HG03135 (cell line): ENCODE results near the gene CFAP53.

Experiments
- ATAC-seq: cut with Tn5 transposase; IDR thresholded peaks from one replicate; pipeline ENCODE4 v1.9.1; 2021; ENCODE audit warnings: mild to moderate bottlenecking, moderate library complexity; ENCODE audit not compliant: unreplicated experiment

CFAP53 gene

DNA sequence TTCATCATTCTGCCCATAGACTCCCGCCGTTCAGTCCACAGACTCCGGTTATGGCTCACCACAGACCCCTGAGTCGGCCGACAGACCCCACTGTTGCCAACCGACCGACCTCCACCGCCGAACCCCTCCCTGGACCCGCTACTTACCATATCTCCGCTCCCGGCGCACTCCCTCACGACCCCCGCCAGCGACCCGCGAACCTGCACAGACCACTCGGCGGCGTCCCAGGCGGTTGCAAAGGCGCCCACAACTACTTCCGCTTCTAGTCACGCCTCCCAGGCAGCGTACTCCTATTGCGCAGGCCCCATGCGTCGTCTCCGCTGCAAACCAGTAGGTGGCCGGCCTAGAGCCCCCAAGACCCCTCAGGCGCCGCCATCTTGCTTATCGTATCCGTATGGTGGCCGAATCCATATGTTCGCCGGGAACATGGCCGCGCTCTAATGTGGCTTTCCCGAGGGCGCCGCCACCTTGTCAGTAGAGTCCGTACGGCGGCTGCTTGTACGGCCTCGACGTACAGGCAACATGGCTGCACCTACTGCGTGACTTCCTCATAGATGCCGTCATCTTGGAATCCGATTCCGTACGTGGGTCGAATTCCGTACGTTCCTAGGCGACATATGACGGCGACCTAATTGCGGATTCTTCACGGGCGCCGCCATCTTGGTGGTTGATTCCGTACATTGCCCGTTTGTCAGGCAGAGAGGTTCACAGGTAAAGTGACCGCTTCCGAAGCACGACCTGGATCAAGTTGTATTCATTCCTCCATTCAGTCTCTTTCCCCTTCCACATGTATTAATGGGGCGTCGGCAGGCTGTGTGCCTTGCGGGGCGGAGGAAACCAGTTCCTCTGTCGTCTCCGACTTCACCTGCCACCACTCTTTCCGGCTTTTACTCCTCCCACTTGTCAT is 21.4 kb upstream of the CFAP53 start, which contains the start of gene CXXC1:
TSS of gene CXXC1 (minus strand) at position 252 of the 907 bp plus-strand sequence. CDS start at position 149, 103 bp downstream.
- peak; percentile 85 for ATAC-seq

DNA sequence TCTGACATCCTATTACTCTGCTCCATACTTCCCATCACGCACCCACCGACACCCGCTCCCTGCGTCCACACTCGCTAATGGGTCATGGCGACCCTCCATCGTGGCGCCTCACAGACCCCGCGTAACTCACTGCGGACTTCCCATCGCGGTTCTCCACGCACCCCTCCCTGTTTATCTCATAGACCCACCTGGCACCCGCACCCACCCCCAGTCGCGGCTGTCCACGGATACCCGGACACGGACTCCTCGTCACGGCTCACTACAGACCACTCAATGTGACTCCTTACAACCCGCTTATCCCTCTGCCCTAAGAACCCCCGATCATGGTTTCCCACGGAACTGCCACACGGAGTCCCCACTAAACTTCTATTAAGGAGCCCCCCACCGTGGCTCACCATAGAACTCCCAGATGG is 20.7 kb upstream of the CFAP53 start:
- no peak for ATAC-seq

GRCh38 chr18:50286391-50287027 is 20.2 kb upstream of the CFAP53 start:
- ATAC-seq: no peak

DNA sequence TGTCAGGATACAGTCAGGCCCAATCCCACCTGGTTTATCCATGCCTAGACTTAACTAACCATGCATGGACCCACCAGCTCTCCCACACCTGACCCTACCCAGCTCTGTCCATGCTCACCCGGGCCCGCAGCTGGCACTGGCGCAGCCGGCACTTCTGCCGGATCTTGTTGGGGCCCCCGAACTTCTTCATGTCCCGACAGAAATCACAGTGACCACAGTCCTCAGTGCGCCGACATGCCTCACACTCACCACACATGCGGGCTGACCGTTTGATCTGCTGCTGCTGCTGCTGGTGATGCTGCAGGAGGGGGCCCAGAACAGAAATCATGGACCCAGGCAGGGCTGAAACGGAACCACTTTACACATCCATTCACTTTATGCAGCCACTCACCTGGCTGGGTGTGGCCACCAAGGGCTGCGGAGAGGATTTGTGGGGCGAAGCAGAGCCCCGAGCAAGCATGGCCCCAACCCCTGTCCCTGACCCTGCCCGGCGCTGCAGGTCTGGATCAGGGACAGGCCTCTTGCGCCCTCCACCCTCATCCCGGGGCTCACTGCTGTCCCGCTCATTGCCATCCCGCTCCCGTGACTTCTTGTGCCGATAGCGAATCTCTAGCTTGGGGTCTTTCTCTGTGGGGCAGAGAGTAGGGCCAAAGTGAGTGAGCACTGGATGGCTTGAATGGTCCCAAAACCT is 19.5 kb upstream of the CFAP53 start:
- no peak for ATAC-seq

- ATAC-seq: no peak
Observed at GRCh38 chr18:50285071-50285470, 18.8 kb upstream of the CFAP53 start.

- no peak for ATAC-seq
Observed at GRCh38 chr18:50284255-50284885, 18.1 kb upstream of the CFAP53 start.

DNA sequence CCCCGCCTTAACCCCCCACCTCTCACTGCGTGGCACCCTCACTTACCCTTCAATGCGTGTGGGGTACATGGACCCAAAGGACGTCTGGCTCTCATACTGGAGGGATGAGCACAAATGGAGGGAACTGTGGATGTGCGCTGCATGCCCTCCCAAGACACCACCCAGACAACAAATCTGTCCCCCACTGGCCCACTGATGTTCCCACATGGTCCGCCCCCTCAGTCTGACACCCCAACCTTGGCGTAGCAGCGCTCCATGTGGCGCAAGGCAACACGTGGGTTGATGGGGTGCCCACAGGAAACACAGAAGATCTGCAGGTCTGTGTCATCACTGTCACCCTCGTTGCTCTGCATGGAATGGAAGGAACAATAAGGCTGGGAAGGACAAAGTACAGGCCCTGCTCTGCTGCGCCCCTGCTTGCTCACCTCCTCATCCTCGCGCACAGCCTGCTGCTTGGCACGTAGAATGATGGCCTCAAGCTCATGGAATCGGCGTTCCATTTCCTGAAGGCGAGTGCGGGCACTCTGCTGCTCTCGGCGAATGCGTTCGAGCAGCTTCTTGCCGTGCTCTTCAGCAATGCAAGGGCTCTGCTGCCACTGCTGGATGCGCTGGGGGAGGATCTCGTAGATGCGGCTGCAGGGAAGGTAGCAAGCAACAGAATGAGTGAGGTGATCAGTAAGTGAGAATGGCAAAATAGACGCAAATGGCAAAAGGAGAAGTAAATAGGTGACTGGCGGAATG is 17.3 kb upstream of the CFAP53 start:
- no peak for ATAC-seq

DNA sequence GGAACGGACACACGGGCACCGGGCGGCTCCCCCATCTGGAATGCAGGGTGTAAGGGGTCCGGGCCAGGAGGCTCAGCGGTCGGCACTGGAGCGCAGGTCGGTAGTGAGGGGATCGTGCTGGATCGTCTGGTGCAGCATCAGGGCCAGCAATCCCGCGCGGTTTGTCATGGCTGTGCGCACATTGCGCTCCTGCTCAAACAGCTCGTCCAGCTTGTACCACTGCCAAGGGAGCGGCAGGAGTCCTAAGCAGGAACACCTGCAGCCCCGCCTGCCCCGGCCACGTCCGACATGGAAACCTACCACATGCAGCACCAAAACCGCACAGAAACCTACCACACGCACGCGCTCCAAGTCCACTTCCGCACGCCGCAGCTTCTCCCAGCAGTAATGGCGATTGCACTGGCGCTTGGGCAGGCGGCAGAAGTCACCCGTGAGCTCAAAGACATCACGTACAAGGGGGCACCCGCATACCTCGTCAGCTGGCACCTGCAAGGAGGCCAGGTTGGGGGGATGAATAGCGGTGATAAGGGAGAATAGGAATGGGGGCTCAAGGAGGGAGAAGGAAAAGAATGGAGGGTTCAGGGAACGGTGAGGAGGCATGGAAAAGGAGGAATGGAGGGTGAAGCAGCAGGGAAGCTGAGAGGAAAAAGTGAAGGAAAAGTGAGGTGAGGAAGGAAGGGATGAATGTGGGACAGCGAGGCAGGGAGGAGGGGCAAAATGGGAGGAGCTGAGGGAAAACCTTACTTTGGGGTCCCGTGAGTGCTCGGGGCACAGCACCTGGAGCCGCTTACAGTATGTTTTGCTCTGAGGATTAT is 16.4 kb upstream of the CFAP53 start:
- ATAC-seq: no peak

DNA sequence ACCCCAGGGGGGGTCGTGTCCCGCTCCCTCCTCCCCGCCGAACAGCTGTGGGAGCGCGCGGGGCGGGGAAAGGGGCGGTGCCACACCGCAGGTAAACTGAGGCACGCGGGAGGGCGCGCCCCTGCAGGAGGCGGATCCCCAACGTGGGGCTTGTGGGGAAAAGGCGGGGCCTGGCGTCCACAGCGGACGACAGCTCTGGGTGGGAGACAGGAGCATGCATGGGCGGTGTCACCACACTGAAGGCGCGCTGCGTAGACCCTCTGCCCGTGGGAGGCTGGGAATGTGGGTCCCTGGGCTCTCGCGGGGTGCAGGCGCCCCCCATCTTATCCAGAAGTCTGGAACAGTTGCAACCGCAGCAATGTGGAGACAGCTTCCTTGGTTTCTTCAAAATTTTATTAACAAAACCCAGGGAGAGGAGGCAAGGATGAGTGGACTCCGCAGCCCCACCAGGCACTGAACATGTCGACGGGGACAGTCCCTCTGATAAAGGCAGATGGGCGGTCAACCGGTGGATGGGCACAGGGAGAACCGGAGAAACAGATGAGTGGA is 15.8 kb upstream of the CFAP53 start:
- no peak for ATAC-seq

DNA sequence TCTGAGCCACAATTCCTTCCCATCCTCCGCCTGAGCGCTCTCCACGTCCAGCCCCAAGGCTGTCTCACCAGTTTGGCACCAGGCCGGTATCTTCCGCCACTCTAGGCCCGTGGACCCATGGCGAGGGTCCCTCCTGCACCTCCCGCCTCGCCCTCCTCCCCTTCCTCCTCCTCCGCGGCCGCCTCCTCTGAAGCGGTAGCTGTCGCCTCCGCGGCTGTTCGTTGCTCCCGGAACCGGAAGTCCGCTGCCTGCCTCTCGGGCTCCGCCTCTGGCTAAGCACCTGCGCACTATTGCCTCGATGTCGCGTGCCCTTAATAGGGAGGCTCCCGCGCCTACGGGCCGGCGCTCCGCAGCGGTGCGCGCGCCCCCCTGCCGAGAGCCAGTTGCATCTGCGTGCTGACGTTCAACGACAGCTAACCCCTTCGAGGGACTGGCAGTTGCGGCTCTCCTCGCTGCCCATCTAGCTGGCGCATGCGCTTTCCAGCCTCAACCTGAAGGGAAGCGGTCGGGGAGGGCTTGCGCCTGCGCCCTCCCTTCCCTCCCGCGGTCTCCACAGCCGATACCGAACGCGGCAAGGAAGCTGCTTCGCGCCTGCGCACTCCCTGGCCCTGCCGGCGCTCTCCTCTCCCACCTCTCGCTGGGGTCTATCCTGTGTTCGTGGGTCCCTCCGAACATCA is 15.1 kb upstream of the CFAP53 start, which contains the start of gene MBD1:
TSS of gene MBD1 (minus strand) at position 229 of the 677 bp plus-strand sequence. CDS start 1,531 bp downstream, outside the sequence.
- peak; percentile 90 for ATAC-seq

DNA sequence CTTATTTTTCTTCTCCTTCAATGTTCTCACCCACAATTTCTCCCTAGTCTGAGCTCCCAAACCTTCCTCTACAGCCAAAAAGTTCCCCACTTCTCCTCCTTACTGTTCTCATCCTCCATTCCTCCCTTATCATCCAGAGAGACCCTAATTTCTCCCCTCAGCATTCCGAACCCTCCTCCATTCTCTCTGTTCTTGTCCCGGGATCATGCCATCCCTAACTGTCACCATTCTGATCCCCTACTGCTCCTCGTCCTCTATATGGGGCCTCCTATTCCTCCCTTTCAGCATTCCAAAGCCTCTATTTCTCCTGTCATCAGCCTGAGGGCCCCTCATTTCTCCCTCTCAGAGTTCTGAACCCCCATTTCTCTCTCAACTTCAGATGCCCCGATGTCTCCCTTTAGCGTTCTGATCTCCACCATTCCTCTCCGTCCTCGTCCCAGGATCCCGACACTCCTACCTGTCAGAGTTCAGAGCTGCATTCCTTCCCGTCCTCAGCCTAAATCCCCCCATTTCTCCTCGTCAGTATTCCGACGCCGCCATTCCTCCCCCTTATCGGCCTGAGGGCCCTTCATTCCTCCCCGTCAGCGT is 14.5 kb upstream of the CFAP53 start:
- ATAC-seq: no peak

DNA sequence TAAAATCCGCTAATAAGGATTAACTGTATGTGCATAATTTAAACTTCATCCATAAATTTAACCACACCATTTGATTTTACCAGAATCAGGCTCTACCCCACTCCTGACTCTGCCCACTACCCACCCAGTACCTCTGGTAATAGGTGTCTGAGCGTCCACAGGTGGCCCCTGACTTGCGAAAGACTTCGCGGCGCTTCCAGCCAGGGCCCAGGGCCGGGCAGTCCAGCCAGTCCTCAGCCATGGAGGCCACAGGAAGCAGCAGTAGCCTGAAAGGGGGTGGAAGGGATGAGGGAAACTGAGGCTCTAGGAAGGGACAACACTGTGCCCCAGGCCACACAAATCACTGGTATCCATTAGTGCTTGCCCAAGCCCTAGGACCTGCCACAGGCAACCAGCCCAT is 13.5 kb upstream of the CFAP53 start:
- ATAC-seq: no peak

DNA sequence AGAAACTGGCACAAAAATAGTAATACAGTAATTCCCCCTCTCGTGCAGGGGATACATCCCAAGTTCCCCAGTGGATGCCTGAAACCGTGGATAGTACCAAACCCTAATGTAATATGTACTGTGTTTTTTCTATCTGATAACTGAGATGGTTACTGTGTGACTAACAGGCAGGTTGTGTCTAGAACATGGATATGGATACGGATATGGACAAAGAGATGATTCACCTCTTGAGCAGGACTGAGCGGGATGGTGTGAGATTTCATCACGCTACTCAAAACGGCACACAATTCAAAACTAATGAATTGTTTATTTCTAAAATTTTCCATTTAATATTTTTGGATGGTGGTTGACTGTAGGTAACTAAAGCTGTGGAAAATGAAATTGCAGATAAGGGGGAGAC is 11.6 kb upstream of the CFAP53 start:
- no peak for ATAC-seq

- no peak for ATAC-seq
Observed at GRCh38 chr18:50276452-50276851, 10.2 kb upstream of the CFAP53 start.

GRCh38 chr18:50275503-50276036 is 9.3 kb upstream of the CFAP53 start:
- ATAC-seq: no peak

DNA sequence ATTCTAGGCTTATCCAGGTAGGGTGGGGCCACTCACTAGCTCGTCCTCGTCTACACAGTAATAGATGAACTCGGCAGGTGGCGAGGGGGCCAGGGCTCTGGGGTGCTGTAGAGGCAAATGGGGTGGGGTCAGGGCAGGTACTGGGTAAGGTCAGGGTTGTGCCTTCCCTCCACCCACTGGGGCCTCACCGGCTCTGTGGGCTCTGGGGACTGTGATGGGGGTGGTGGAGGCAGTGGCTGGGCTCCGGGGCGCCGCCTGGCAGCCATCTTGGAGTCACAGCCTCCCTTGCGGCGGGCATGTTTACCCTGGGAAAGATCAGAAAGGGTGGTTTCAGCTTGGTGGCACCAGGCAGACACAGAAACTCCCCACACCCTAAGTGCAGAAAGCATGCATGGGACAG is 8.6 kb upstream of the CFAP53 start:
- ATAC-seq: no peak

- ATAC-seq: no peak
Observed at GRCh38 chr18:50274044-50274442, 7.7 kb upstream of the CFAP53 start.
